ENCODE results near the gene CYB5R2.

The CYB5R2 gene

GRCh38 chr11:7672276-7672959 lies 882 bp downstream of the CYB5R2 start:
- DNase-seq, result no peak
- Histone ChIP-seq H3K36me3 (no peaks in the 10 kb centered on the region), H3K27me3 (peaks cover 19% of the 10 kb centered on the region), H3K4me3 (ENCODE audit: low read depth, low read length) (no peak overlapping the region), H3K4me1 (no peaks in the 10 kb centered on the region), H3K9me3 (no peaks in the 10 kb centered on the region)
- no peak for TF ChIP-seq CTCF (IDR thresholded peaks at IDR 0.05; ENCODE audit: low read depth, low read length)

DNA sequence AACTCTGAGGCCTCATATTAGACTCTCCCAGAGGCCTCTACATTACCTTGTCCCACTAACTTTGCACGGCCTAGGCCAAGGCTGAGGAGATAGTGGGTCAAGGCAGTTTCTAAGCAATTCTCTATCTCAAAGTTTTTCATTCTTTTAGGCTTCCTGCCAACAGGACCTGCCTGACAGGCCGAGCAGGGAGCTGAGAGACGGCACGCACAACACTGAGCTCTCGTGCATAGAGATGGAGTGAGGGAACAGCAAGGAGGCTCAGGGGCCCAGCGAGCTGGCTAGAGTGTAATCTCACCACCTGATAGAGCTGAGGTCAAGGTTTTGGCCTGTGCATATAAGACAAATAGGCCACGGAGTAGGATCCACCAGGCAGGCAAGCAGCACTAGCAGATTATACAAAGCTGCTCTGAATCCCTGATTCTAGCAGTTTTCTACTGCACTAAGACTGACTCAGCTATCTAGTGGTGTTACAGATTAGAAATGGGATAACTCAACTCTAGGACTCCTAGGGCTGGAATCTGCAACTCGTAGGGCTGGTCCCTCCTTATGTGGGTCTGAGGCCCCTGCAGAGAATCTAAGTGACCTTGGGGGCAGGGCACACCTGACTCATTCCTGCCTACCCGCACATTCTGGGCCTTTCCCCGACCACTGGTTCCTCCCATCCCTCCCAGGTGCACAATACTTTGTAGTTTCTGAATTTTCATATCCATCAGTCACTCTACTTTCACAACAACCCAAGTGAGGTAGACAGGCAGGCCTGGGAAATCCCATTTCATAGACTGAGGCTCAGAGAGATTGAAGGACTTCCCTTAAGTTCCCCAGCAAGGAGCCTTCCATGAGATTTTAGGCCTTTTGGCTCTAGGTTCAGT lies 1.7 kb downstream of the CYB5R2 start:
- H3K4me3 ChIP-seq (ENCODE audit: low read depth, low read length), result no peak overlapping the region
- H3K4me1 ChIP-seq, result no peaks in the 10 kb centered on the region
- DNase-seq, result no peak
- no peaks in the 10 kb centered on the region for H3K9me3 ChIP-seq
- H3K27me3 ChIP-seq, result peaks cover 19% of the 10 kb centered on the region
- TF ChIP-seq CTCF (IDR thresholded peaks at IDR 0.05; ENCODE audit: low read depth, low read length), result no peak
- H3K36me3 ChIP-seq, result no peaks in the 10 kb centered on the region

DNA sequence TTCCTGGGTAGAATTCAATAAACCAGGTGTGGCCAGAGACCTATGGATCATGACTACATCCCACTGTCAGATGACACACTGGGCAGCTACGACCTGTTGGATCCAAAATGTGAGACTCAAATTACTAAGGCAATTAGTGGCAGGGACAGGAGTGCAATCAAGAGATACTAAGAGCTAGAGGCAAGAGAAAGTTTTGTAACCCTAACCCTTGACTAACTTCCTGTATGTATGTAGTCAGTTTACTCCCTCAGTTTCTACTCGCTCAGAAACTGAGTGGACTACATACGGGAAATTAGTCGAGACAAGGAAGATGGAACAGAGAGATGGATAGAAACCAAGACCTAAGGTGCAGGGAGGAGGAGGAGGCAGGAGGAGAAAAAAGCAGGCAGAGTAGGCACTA lies 2.7 kb downstream of the CYB5R2 start:
- no peaks in the 10 kb centered on the region for H3K36me3 ChIP-seq
- TF ChIP-seq CTCF (IDR thresholded peaks at IDR 0.05; ENCODE audit: low read depth, low read length), result no peak
- H3K4me3 ChIP-seq (ENCODE audit: low read depth, low read length), result no peak overlapping the region
- H3K27me3 ChIP-seq, result peaks cover 19% of the 10 kb centered on the region
- DNase-seq, result no peak
- no peaks in the 10 kb centered on the region for H3K9me3 ChIP-seq
- no peaks in the 10 kb centered on the region for H3K4me1 ChIP-seq

DNA sequence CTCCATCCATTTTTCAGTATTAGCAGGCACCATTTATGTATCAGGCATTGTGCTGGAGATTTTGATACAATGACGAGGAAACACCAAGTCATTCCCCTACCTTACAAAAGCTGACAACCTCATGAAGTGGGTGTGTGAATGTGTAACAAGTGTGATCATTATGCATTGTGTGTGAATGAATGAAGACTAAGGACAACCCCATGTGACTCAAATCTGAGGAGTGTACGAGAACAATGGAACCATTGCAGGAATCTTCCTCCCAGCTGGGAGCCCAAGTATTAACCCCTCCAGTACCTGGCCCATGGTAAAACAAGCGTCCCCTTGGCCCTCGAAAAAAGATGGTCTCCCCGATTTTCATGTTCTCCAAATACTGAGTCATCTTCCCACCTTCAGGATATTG lies 4.4 kb downstream of the CYB5R2 start:
- DNase-seq, result no peak
- no peak overlapping the region for H3K4me3 ChIP-seq (ENCODE audit: low read depth, low read length)
- no peaks in the 10 kb centered on the region for H3K4me1 ChIP-seq
- H3K36me3 ChIP-seq, result no peaks in the 10 kb centered on the region
- peaks cover 10% of the 10 kb centered on the region for H3K27me3 ChIP-seq
- TF ChIP-seq CTCF (IDR thresholded peaks at IDR 0.05; ENCODE audit: low read depth, low read length), result no peak
- no peaks in the 10 kb centered on the region for H3K9me3 ChIP-seq

- no peaks in the 10 kb centered on the region for H3K36me3 ChIP-seq
Observed at GRCh38 chr11:7668464-7668863, 4.8 kb downstream of the CYB5R2 start.

More at GRCh38 chr11:7668464-7668863, 4.8 kb downstream of the CYB5R2 start:
- no peak for DNase-seq
- Histone ChIP-seq H3K9me3 (no peaks in the 10 kb centered on the region), H3K4me1 (no peaks in the 10 kb centered on the region), H3K4me3 (ENCODE audit: low read depth, low read length) (no peak overlapping the region), H3K27me3 (peaks cover 6% of the 10 kb centered on the region)
- TF ChIP-seq CTCF (IDR thresholded peaks at IDR 0.05; ENCODE audit: low read depth, low read length), result no peak

Measured in BE2C (cell line).